Common myeloid progenitor, CD34-positive (primary cell): Measurements from ENCODE around the gene TIMM44.

Experiments used
- CTCF ChIA-PET: fragments of 350-600 bp; sonication (Branson Sonifier 250); formaldehyde crosslinking; loops from one replicate; lab custom pipeline; 2021; ENCODE audit warnings: antibody characterized with exemption; lab: Charles Lee
- POLR2A ChIA-PET: fragments of 350-600 bp; sonication (Branson Sonifier 250); formaldehyde crosslinking; loops from one replicate; lab custom pipeline; 2021; ENCODE audit warnings: antibody characterized with exemption; lab: Charles Lee
- DNase-seq, 3 donors: peaks; one replicate each; pipeline versions ENCODE4 v3.0.0 to v3.0.0-alpha.2; 2013
- H3K27ac ChIP-seq, 2 experiments: 1 replicate in 1 of 2; 2 replicates in 1 of 2; pipeline ENCODE4 v1.7.0; 2013; ENCODE audit warnings: inconsistent platforms in 2 of 2, low read length in 2 of 2, mild to moderate bottlenecking in 2 of 2, low read depth in 1 of 2, moderate library complexity in 1 of 2; ENCODE audit not compliant: severe bottlenecking in 2 of 2, insufficient read depth in 1 of 2, poor library complexity in 1 of 2
- H3K27me3 ChIP-seq, 5 experiments: replicated peaks in 2 of 5; 1 replicate in 3 of 5; 2 replicates in 2 of 5; pipeline versions ENCODE4 v1.6.1 to v1.7.0; 2013; ENCODE audit warnings: low read length in 4 of 5, mild to moderate bottlenecking in 2 of 5, moderate library complexity in 2 of 5, inconsistent platforms in 1 of 5; ENCODE audit not compliant: insufficient read depth in 5 of 5, control insufficient read depth in 4 of 5
- H3K36me3 ChIP-seq, 4 experiments: 1 replicate in 2 of 4; 2 replicates in 2 of 4; pipeline versions ENCODE4 v1.6.1 to v1.7.0; 2013; ENCODE audit warnings: low read length in 3 of 4, control low read depth in 1 of 4, mild to moderate bottlenecking in 1 of 4; ENCODE audit not compliant: control insufficient read depth in 4 of 4, insufficient read depth in 4 of 4
- H3K4me1 ChIP-seq, 4 experiments: 1 replicate in 3 of 4; 2 replicates in 1 of 4; pipeline versions ENCODE4 v1.6.1 to v1.7.1; 2013; ENCODE audit warnings: low read length in 3 of 4, mild to moderate bottlenecking in 3 of 4, control low read depth in 1 of 4, inconsistent platforms in 1 of 4, moderate library complexity in 1 of 4; ENCODE audit not compliant: control insufficient read depth in 4 of 4, insufficient read depth in 4 of 4; ENCODE audit errors: control extremely low read depth in 1 of 4
- H3K4me3 ChIP-seq, 7 experiments: 1 replicate in 4 of 7; 2 replicates in 3 of 7; pipeline versions ENCODE4 v1.5.1 to v1.7.0; 2013; ENCODE audit warnings: mild to moderate bottlenecking in 7 of 7, low read length in 6 of 7, moderate library complexity in 6 of 7, inconsistent platforms in 2 of 7, low read depth in 2 of 7, control low read depth in 1 of 7; ENCODE audit not compliant: insufficient read depth in 4 of 7, control insufficient read depth in 1 of 7; ENCODE audit errors: extremely low read depth in 1 of 7
- H3K9me3 ChIP-seq, 5 experiments: 1 replicate in 4 of 5; 2 replicates in 1 of 5; pipeline versions ENCODE4 v1.6.1 to v1.7.1; 2013; ENCODE audit warnings: low read length in 4 of 5, mild to moderate bottlenecking in 2 of 5, inconsistent platforms in 1 of 5, low read depth in 1 of 5, moderate library complexity in 1 of 5; ENCODE audit not compliant: control insufficient read depth in 4 of 5, insufficient read depth in 2 of 5; ENCODE audit errors: control extremely low read depth in 1 of 5
- WGBS: methylation state at CpG from one replicate; pipeline ENCODE4 v1.1.5; 2013; ENCODE audit not compliant: insufficient coverage; 5-methylcytosine and 5-hydroxymethylcytosine counted together

TIMM44 gene

DNA sequence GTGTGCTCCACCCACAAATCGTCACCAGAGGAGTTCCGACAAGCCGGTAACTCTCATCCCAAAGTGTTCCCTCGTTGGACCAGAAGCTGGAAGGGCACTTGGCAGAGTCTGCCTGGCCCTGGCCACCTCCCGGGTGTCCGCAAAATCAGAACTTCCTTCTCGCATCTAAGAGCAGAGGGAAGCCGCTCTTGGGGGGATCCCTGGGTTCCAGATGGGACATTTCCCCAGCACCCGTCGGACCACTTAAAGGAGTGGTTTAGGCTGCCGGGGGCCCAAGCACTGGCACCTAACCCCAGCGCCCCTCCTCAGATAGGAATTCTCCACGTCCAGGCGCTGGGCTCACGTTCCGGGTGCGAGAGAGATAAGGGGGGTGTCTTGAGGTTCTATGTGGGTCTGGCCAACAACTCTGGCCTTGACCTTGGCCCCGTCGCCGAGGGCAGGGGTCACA, 40.6 kb downstream of the TIMM44 start:
- H3K36me3 ChIP-seq: peaks cover 0 to 11% (median 7%) of the 10 kb centered on the region in 4 experiments
- CTCF ChIA-PET: interaction anchor here (0.9 to 1.9 kb wide), 6 partner anchors 15 to 50 kb away, joined by 3 to 6 read pairs (median 4); no protein-coding TSS in a partner anchor
- POLR2A ChIA-PET: no interaction called here
- DNase-seq: no peak
- peaks cover 0 to 24% (median 20%) of the 10 kb centered on the region in 4 experiments for H3K4me1 ChIP-seq
- peak overlapping the region; percentile 0 to 85 (median 70) for H3K4me3 ChIP-seq
- H3K27ac ChIP-seq: peak overlapping the region in 1 of 2 experiments; percentile 82
- 20% methylated on average over 18 of the region's 20 CpGs for WGBS
- H3K9me3 ChIP-seq: no peaks in the 10 kb centered on the region
- no peaks in the 10 kb centered on the region for H3K27me3 ChIP-seq

DNA sequence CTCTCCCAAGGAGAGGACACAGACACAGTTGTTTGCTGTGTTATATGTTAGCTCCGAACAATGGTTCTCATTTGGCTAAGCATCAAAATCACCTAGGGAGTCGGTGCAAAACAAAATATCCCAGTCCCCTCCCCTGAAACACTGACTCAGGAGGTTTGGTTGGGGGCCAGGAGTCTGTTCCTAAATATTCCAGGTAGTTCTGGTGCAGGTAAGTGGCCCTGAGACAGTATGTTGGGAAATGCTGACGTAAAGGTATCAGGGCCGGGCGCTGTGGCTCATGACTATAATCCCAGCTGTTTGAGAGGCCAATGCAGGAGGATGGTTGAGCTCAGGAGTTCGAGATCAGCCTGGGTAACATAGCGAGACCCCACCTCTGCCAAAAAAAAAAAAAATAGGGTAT, 42.1 kb downstream of the TIMM44 start:
- DNase-seq: no peak
- 97% methylated on average over 7 of the region's 7 CpGs for WGBS
- Histone ChIP-seq H3K27ac (no peak overlapping the region), H3K4me1 (peaks cover 0 to 24% (median 20%) of the 10 kb centered on the region in 4 experiments), H3K4me3 (no peak overlapping the region), H3K9me3 (no peaks in the 10 kb centered on the region), H3K27me3 (no peaks in the 10 kb centered on the region), H3K36me3 (peaks cover 0 to 5% (median 3%) of the 10 kb centered on the region in 4 experiments)
- CTCF ChIA-PET: interaction anchor here (0.6 to 2.6 kb wide), 4 partner anchors 32 to 1525 kb away, joined by 3 to 10 read pairs (median 4); no protein-coding TSS in a partner anchor
- POLR2A ChIA-PET: interaction anchor here (0.7 kb wide), 1 partner anchor 16 kb away, joined by 3 read pairs; no protein-coding TSS in a partner anchor

DNA sequence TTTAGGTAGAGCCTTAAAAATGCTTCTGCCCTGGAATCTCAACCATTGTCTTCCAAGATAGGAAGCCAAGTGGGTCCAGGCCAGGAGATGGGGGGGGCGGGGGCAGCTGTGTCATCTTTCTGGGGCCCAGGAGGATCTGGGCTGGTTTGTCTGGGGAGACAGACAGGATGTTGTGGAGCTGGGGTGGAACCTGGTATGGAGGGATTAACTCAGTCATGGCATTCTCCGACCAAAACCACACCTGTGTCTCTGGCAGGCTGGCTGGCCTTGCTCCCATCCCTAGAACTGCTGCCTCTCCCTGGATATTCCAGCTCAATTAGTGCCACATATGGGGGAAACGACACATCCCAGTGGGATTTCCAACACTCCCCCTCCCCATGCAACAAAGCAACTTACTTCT, 42.5 kb downstream of the TIMM44 start:
- WGBS: 100% methylated on average over 2 of the region's 3 CpGs
- Histone ChIP-seq H3K4me1 (peaks cover 0 to 24% (median 20%) of the 10 kb centered on the region in 4 experiments), H3K4me3 (no peak overlapping the region), H3K36me3 (peaks cover 0 to 4% (median 3%) of the 10 kb centered on the region in 4 experiments), H3K9me3 (no peaks in the 10 kb centered on the region), H3K27me3 (no peaks in the 10 kb centered on the region), H3K27ac (no peak overlapping the region)
- DNase-seq: no peak
- ChIA-PET CTCF (interaction anchor here (1.2 to 2.6 kb wide), 3 partner anchors 32 to 44 kb away, joined by 3 to 10 read pairs (median 3); no protein-coding TSS in a partner anchor), POLR2A (no interaction called here)

DNA sequence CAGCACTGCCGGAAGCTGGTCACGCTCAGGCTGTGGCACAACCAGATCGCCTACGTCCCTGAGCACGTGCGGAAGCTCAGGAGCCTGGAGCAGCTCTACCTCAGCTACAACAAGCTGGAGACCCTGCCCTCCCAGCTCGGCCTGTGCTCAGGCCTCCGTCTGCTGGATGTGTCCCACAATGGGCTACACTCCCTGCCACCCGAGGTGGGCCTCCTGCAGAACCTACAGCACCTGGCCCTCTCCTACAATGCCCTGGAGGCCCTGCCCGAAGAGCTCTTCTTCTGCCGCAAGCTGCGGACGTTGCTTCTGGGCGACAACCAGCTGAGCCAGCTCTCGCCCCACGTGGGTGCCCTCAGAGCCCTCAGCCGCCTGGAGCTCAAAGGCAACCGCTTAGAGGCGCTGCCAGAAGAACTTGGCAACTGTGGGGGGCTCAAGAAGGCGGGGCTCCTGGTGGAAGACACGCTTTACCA, 43.0 kb downstream of the TIMM44 start:
- Histone ChIP-seq H3K36me3 (peaks cover 0 to 3% (median 0%) of the 10 kb centered on the region in 4 experiments), H3K27me3 (no peaks in the 10 kb centered on the region), H3K9me3 (no peaks in the 10 kb centered on the region), H3K4me3 (no peak overlapping the region), H3K27ac (no peak overlapping the region), H3K4me1 (peaks cover 0 to 23% (median 20%) of the 10 kb centered on the region in 4 experiments)
- POLR2A ChIA-PET: no interaction called here
- 96% methylated on average over 21 of the region's 21 CpGs for WGBS
- DNase-seq: no peak
- CTCF ChIA-PET: interaction anchor here (0.8 to 2.6 kb wide), 5 partner anchors 17 to 46 kb away, joined by 3 to 10 read pairs (median 3); no protein-coding TSS in a partner anchor

DNA sequence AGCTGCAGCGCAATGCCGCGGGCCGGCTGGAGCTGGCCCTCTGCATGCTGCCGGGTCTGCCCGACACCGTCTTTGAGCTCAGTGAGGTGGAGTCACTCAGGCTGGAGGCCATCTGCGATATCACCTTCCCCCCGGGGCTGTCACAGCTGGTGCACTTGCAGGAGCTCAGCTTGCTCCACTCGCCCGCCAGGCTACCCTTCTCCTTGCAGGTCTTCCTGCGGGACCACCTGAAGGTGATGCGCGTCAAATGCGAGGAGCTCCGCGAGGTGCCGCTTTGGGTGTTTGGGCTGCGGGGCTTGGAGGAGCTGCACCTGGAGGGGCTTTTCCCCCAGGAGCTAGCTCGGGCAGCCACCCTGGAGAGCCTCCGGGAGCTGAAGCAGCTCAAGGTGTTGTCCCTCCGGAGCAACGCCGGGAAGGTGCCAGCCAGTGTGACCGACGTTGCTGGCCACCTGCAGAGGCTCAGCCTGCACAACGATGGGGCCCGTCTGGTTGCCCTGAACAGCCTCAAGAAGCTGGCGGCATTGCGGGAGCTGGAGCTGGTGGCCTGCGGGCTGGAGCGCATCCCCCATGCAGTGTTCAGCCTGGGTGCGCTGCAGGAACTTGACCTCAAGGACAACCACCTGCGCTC, 43.6 kb downstream of the TIMM44 start:
- Histone ChIP-seq H3K4me3 (no peak overlapping the region), H3K27ac (no peak overlapping the region), H3K4me1 (peaks cover 0 to 18% (median 16%) of the 10 kb centered on the region in 4 experiments), H3K36me3 (peaks cover 0 to 3% (median 0%) of the 10 kb centered on the region in 4 experiments), H3K27me3 (no peaks in the 10 kb centered on the region), H3K9me3 (no peaks in the 10 kb centered on the region)
- CTCF ChIA-PET: interaction anchor here (0.8 to 2.6 kb wide), 5 partner anchors 17 to 46 kb away, joined by 3 to 10 read pairs (median 3); no protein-coding TSS in a partner anchor
- WGBS: 96% methylated on average over 34 of the region's 34 CpGs
- POLR2A ChIA-PET: no interaction called here
- no peak for DNase-seq

DNA sequence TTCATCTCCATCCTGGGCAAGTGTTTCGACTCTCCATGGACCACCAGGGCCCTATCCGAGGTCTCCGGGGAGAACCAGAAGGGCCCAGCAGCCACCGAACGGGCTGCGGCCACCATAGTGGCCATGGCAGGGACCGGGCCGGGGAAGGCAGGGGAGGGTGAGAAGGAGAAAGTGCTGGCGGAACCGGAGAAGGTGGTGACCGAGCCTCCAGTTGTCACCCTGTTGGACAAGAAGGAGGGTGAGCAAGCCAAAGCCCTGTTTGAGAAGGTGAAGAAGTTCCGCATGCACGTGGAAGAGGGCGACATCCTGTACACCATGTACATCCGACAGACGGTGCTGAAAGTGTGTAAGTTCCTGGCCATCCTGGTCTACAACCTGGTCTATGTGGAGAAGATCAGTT, 44.5 kb downstream of the TIMM44 start:
- H3K36me3 ChIP-seq: peaks cover 0 to 3% (median 0%) of the 10 kb centered on the region in 4 experiments
- H3K27ac ChIP-seq: no peak overlapping the region
- WGBS: 97% methylated on average over 16 of the region's 16 CpGs
- ChIA-PET POLR2A (no interaction called here), CTCF (interaction anchor here (1.1 kb wide), 1 partner anchor 37 kb away, joined by 3 read pairs; no protein-coding TSS in a partner anchor)
- no peaks in the 10 kb centered on the region for H3K9me3 ChIP-seq
- DNase-seq: no peak
- peaks cover 0 to 10% (median 9%) of the 10 kb centered on the region in 4 experiments for H3K4me1 ChIP-seq
- no peak overlapping the region for H3K4me3 ChIP-seq
- H3K27me3 ChIP-seq: peaks cover 0 to under 1% (median 0%) of the 10 kb centered on the region in 5 experiments
